ENCODE measurements around the gene HSPB7.

Gene HSPB7

DNA sequence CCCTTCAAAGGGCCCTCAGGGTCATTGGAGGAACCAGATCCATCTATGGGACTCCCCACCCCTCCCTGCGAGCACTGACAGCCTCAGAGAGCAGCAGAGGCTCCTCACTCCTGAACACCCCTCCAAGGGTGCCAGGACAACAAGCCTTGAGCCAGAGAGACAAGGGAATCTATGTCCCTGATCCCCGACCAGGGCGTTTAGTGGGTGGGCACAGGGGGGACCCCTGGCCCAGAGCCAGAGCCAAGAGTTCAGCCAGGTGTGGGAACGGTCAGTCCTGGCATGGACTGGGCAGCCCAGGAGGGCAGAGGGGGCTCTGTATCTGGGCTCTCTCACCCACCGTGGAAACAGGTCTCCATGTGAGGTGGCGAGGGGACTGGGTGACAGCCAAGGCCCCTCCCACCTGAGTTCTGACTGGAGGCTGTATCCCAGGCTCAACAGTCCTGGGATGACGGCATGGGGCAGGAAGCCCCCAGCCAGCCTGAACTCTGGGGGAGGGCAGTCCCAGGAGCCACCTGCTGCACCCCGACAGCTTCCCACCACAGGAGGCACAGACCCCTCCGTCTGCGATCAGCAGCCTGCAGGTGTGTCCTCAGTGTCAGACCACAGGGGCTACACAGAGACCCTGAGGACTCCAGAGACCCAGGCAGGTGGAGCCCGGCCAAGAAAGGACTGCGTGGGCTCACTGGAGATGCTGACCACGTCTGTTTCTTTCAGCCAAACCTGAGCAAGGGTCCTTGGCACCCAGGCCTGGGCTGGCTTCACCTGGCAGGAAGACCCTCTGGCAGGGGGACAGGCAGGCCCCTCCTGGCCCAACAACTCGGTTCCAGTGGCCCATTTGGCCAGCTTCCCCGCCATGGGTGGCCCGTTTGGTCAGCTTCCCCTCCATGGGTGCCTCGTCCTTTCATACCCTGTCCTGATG, 25.0 kb downstream of the HSPB7 start:
- no peaks in the 10 kb centered on the region for H3K27me3 ChIP-seq (ENCODE audit: insufficient read depth, low read length, poor library complexity, severe bottlenecking)
- no peaks in the 10 kb centered on the region for H4K20me1 ChIP-seq (ENCODE audit: insufficient read depth, low read length, poor library complexity, severe bottlenecking)
- H3K9ac ChIP-seq (ENCODE audit: low read depth, low read length, poor library complexity, severe bottlenecking): no peak overlapping the region
- H3K9me2 ChIP-seq (replicated peaks; ENCODE audit: low read depth, low read length): no peaks in the 10 kb centered on the region
- no peak overlapping the region for H3K4me2 ChIP-seq (ENCODE audit: low read depth, low read length, poor library complexity, severe bottlenecking)
- TF ChIP-seq EZH2phosphoT487 (IDR thresholded peaks at IDR 0.05; ENCODE audit: borderline replicate concordance): no peak
- TF ChIP-seq, protein P1, sequence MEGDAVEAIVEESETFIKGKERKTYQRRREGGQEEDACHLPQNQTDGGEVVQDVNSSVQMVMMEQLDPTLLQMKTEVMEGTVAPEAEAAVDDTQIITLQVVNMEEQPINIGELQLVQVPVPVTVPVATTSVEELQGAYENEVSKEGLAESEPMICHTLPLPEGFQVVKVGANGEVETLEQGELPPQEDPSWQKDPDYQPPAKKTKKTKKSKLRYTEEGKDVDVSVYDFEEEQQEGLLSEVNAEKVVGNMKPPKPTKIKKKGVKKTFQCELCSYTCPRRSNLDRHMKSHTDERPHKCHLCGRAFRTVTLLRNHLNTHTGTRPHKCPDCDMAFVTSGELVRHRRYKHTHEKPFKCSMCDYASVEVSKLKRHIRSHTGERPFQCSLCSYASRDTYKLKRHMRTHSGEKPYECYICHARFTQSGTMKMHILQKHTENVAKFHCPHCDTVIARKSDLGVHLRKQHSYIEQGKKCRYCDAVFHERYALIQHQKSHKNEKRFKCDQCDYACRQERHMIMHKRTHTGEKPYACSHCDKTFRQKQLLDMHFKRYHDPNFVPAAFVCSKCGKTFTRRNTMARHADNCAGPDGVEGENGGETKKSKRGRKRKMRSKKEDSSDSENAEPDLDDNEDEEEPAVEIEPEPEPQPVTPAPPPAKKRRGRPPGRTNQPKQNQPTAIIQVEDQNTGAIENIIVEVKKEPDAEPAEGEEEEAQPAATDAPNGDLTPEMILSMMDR (conservative IDR thresholded peaks at IDR 0.05; ENCODE audit: low read length): no peak
- H2AFZ ChIP-seq (ENCODE audit: low read length): no peak overlapping the region
- no peaks in the 10 kb centered on the region for H3F3A ChIP-seq (ENCODE audit: low read depth)
- no peaks in the 10 kb centered on the region for H3K79me2 ChIP-seq (ENCODE audit: insufficient read depth, low read length)
- no peaks in the 10 kb centered on the region for H3K4me1 ChIP-seq (ENCODE audit: insufficient read depth, low read length, poor library complexity, severe bottlenecking)
- no peaks in the 10 kb centered on the region for H3K9me3 ChIP-seq (ENCODE audit: insufficient read depth, low read depth, low read length)
- H3K4me3 ChIP-seq (ENCODE audit: low read length, poor library complexity, severe bottlenecking): no peak overlapping the region
- H3K36me3 ChIP-seq (ENCODE audit: insufficient read depth, low read length): no peaks in the 10 kb centered on the region

DNA sequence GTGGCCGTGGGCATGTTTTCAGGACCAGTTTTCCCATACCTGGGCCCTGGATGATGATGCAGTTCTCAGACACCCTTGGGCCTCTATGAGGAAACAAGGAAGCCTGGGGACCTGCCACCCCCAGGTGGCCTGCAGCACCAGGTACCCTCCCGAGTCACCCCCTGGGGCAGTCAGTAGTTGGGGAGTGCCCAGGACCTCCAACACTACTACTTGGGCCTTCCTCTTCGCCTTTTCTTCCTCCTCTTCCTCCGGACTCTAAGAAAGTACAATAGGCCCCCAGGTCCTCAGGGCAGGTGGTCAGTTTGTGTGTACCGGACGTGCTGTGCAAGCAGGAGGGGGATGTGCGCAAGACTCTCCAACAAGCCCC, 25.7 kb downstream of the HSPB7 start:
- Histone ChIP-seq H3K9me2 (replicated peaks; ENCODE audit: low read depth, low read length) (no peaks in the 10 kb centered on the region), H3K36me3 (ENCODE audit: insufficient read depth, low read length) (no peaks in the 10 kb centered on the region), H3K9me3 (ENCODE audit: insufficient read depth, low read depth, low read length) (no peaks in the 10 kb centered on the region), H3K27me3 (ENCODE audit: insufficient read depth, low read length, poor library complexity, severe bottlenecking) (no peaks in the 10 kb centered on the region), H3K4me3 (ENCODE audit: low read length, poor library complexity, severe bottlenecking) (no peak overlapping the region), H3F3A (ENCODE audit: low read depth) (no peaks in the 10 kb centered on the region), H2AFZ (ENCODE audit: low read length) (no peak overlapping the region), H3K4me2 (ENCODE audit: low read depth, low read length, poor library complexity, severe bottlenecking) (no peak overlapping the region), H3K9ac (ENCODE audit: low read depth, low read length, poor library complexity, severe bottlenecking) (no peak overlapping the region), H3K4me1 (ENCODE audit: insufficient read depth, low read length, poor library complexity, severe bottlenecking) (no peaks in the 10 kb centered on the region), H3K79me2 (ENCODE audit: insufficient read depth, low read length) (no peaks in the 10 kb centered on the region), H4K20me1 (ENCODE audit: insufficient read depth, low read length, poor library complexity, severe bottlenecking) (no peaks in the 10 kb centered on the region)
- no peak for TF ChIP-seq EZH2phosphoT487 (IDR thresholded peaks at IDR 0.05; ENCODE audit: borderline replicate concordance)
- TF ChIP-seq, protein P1 (conservative IDR thresholded peaks at IDR 0.05; ENCODE audit: low read length): no peak

DNA sequence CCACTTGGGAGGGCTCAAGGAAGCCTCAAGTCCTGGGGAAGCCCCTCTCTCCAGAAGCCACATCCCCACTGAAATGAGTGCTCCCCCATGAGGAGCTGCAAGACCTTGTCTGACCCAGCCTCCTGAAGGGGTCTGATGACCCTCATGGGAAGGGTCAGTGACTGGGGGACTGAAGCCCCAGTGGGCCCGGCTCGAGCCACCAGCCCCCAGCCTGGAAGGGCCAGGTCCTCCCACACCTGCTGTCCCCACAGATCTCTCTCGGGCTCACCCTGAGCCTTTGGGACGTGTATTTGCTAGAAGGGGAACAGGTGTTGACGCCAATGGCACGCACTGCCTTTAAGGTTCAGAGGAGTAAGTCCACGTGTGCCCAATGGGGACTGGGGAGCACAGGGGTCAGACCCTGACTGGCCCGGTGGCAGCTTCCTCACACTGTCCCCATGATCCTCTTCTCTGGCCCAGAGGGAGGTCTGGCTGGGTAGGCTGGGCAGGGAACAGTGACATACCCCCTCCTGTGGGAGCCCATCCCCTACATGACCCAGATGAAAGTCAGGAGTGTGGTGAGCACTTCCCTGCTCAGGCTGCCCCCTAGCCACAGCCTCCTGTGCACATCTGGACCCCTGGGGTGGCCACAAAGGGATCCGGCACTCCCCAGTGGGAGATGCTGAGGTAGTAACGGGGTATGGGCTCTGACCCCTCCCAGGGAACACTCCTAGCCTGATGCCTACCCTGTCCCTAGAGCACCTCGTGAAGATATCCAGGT, 26.2 kb downstream of the HSPB7 start:
- Histone ChIP-seq H2AFZ (ENCODE audit: low read length) (no peak overlapping the region), H3K27me3 (ENCODE audit: insufficient read depth, low read length, poor library complexity, severe bottlenecking) (no peaks in the 10 kb centered on the region), H3K36me3 (ENCODE audit: insufficient read depth, low read length) (no peaks in the 10 kb centered on the region), H3K9me2 (replicated peaks; ENCODE audit: low read depth, low read length) (no peaks in the 10 kb centered on the region), H3K4me3 (ENCODE audit: low read length, poor library complexity, severe bottlenecking) (no peak overlapping the region), H4K20me1 (ENCODE audit: insufficient read depth, low read length, poor library complexity, severe bottlenecking) (no peaks in the 10 kb centered on the region), H3K79me2 (ENCODE audit: insufficient read depth, low read length) (no peaks in the 10 kb centered on the region), H3K9me3 (ENCODE audit: insufficient read depth, low read depth, low read length) (no peaks in the 10 kb centered on the region), H3F3A (ENCODE audit: low read depth) (no peaks in the 10 kb centered on the region), H3K4me1 (ENCODE audit: insufficient read depth, low read length, poor library complexity, severe bottlenecking) (no peaks in the 10 kb centered on the region), H3K9ac (ENCODE audit: low read depth, low read length, poor library complexity, severe bottlenecking) (no peak overlapping the region), H3K4me2 (ENCODE audit: low read depth, low read length, poor library complexity, severe bottlenecking) (no peak overlapping the region)
- TF ChIP-seq, protein P1 (conservative IDR thresholded peaks at IDR 0.05; ENCODE audit: low read length): no peak
- no peak for TF ChIP-seq EZH2phosphoT487 (IDR thresholded peaks at IDR 0.05; ENCODE audit: borderline replicate concordance)

All from Loucy (cell line).